Endodermal cell (in vitro differentiated cells): ENCODE data around the gene LARGE1. TPM values are rescaled to one million over a fixed set of nuclear protein-coding genes. Genes with fewer than 3 reads are reported as not detected.

Source experiments
- DNase-seq: peaks from one replicate; pipeline ENCODE4 v3.0.0-alpha.2; 2017
- H3K27ac ChIP-seq: 2 replicates; pipeline ENCODE4 v1.5.1; 2013; ENCODE audit warnings: mild to moderate bottlenecking, low read depth, low read length, moderate library complexity
- H3K27me3 ChIP-seq: 2 replicates; pipeline ENCODE4 v1.6.1; 2013; ENCODE audit warnings: mild to moderate bottlenecking, low read length, moderate library complexity; ENCODE audit not compliant: insufficient read depth, control insufficient read depth, poor library complexity, severe bottlenecking
- H3K36me3 ChIP-seq: 2 replicates; pipeline ENCODE4 v1.7.0; 2013; ENCODE audit warnings: mild to moderate bottlenecking, low read length, moderate library complexity; ENCODE audit not compliant: control insufficient read depth, insufficient read depth
- H3K4me1 ChIP-seq: one replicate; pipeline ENCODE4 v1.7.0; 2013; ENCODE audit warnings: low read length; ENCODE audit not compliant: control insufficient read depth, insufficient read depth
- H3K4me3 ChIP-seq: 2 replicates; pipeline ENCODE4 v1.5.1; 2013; ENCODE audit warnings: mild to moderate bottlenecking, low read length, moderate library complexity
- H3K9ac ChIP-seq: 2 replicates; pipeline ENCODE4 v1.6.1; 2013; ENCODE audit warnings: mild to moderate bottlenecking, low read length, moderate library complexity; ENCODE audit not compliant: poor library complexity, severe bottlenecking; ENCODE audit errors: extremely low read depth
- H3K9me3 ChIP-seq: 2 replicates; pipeline ENCODE4 v1.6.1; 2013; ENCODE audit warnings: mild to moderate bottlenecking, low read length, moderate library complexity; ENCODE audit not compliant: control insufficient read depth
- H3K27ac Mint-ChIP-seq: 2 replicates; pipeline ENCODE4 v1.8.0; 2020; ENCODE audit warnings: mixed read lengths
- H3K27me3 Mint-ChIP-seq: 2 replicates; pipeline ENCODE4 v1.8.0; 2021; ENCODE audit warnings: mild to moderate bottlenecking, mixed read lengths; ENCODE audit not compliant: insufficient read depth
- H3K36me3 Mint-ChIP-seq: 2 replicates; pipeline ENCODE4 v1.8.0; 2020; ENCODE audit warnings: low read depth, mixed read lengths
- H3K4me1 Mint-ChIP-seq: 2 replicates; pipeline ENCODE4 v1.8.0; 2020; ENCODE audit warnings: mixed read lengths
- H3K4me3 Mint-ChIP-seq: 2 replicates; pipeline ENCODE4 v1.8.0; 2020; ENCODE audit warnings: mild to moderate bottlenecking, moderate library complexity, mixed read lengths
- H3K9me3 Mint-ChIP-seq: 2 replicates; pipeline ENCODE4 v1.8.0; 2020; ENCODE audit warnings: mild to moderate bottlenecking, mixed read lengths
- WGBS, 2 experiments: methylation state at CpG; one replicate each; pipeline versions ENCODE4 v1.1.5 to v1.1.7; 2013; ENCODE audit warnings: missing lambda C conversion rate in 2 of 2, mixed read lengths in 1 of 2; ENCODE audit not compliant: insufficient coverage in 1 of 2, insufficient read length in 1 of 2; 5-methylcytosine and 5-hydroxymethylcytosine counted together
- total RNA-seq, 2 donors: library from RNA; stranded (reverse); fragmentation: NEBNext Ultra II Directional in 1 of 2; extraction: Animal tissue kit (Norgen Biotek cat#: 25700) in 1 of 2; gene quantifications; 2 replicates in 1 of 2; 3 replicates in 1 of 2; pipeline ENCODE4 v1.2.1, GENCODE V29; 2021
- TF ChIP-seq, protein P1 (sequence below): fragments of 200-600 bp; sonication (generic); conservative IDR thresholded peaks from 2 replicates; pipeline ENCODE4 v1.5.0; 2021; ENCODE audit warnings: antibody characterized with exemption, mild to moderate bottlenecking

The LARGE1 gene
- total RNA-seq, 2 donors from 2014 or later: 17.5 to 24.3 TPM

DNA sequence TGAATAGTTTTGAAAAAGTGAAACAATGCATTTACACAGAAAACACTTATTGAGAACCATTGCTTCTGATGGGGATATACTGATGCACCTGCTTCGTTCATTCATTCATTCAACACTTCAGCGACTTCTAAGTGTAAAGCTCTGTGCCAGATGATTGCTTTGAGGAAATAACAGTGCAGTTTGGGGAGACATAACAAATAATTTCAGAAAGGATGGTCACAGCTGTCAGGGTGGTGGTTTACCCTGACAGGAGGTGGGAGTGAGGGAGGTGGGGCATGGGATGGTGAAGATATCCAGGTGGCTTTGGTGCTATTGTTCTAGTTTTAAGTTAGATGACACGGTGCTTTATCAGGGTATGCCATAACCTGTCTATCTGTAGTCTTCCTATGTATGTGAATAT lies 344.1 kb downstream of the LARGE1 start:
- Mint-ChIP-seq H3K9me3 (no peaks in the 10 kb centered on the region), H3K4me1 (peaks cover 10% of the 10 kb centered on the region), H3K36me3 (no peaks in the 10 kb centered on the region), H3K27me3 (no peaks in the 10 kb centered on the region), H3K4me3 (no peak overlapping the region), H3K27ac (no peak overlapping the region)
- H3K27ac ChIP-seq: no peak overlapping the region
- WGBS, 2 experiments: 91 to 96% methylated on average over 3 of the region's 3 CpGs
- H3K4me3 ChIP-seq: no peak overlapping the region
- H3K27me3 ChIP-seq: no peaks in the 10 kb centered on the region
- no peaks in the 10 kb centered on the region for H3K36me3 ChIP-seq
- H3K9me3 ChIP-seq: no peaks in the 10 kb centered on the region
- DNase-seq: no peak
- H3K4me1 ChIP-seq: peaks cover 7% of the 10 kb centered on the region
- H3K9ac ChIP-seq: no peak overlapping the region
- TF ChIP-seq, protein P1, sequence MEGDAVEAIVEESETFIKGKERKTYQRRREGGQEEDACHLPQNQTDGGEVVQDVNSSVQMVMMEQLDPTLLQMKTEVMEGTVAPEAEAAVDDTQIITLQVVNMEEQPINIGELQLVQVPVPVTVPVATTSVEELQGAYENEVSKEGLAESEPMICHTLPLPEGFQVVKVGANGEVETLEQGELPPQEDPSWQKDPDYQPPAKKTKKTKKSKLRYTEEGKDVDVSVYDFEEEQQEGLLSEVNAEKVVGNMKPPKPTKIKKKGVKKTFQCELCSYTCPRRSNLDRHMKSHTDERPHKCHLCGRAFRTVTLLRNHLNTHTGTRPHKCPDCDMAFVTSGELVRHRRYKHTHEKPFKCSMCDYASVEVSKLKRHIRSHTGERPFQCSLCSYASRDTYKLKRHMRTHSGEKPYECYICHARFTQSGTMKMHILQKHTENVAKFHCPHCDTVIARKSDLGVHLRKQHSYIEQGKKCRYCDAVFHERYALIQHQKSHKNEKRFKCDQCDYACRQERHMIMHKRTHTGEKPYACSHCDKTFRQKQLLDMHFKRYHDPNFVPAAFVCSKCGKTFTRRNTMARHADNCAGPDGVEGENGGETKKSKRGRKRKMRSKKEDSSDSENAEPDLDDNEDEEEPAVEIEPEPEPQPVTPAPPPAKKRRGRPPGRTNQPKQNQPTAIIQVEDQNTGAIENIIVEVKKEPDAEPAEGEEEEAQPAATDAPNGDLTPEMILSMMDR: no peak

DNA sequence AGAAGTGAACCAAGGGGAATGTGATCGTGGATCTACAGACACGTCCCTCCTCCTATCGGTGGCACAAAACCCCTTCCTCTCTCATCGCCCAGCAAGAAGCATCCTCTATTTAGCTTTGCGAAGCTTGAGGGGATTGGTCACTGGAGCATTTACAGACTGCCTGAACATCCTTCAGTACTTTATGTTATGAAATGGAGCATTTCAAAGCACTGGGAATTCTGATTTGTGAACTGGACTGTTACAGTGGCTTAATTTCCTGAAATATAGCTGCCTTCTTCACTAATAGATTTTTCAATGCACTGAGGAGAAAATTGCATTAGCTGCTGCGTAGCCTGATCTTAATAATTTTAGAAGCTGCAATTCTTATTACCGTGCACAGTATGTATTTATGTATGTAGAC lies 344.5 kb downstream of the LARGE1 start:
- no peak overlapping the region for H3K4me3 ChIP-seq
- Mint-ChIP-seq H3K9me3 (no peaks in the 10 kb centered on the region), H3K27ac (no peak overlapping the region), H3K36me3 (no peaks in the 10 kb centered on the region), H3K4me1 (peaks cover 10% of the 10 kb centered on the region), H3K27me3 (no peaks in the 10 kb centered on the region), H3K4me3 (no peak overlapping the region)
- H3K9ac ChIP-seq: no peak overlapping the region
- H3K9me3 ChIP-seq: no peaks in the 10 kb centered on the region
- H3K27ac ChIP-seq: no peak overlapping the region
- WGBS, 2 experiments: 94 to 95% methylated on average over 5 to 7 of the region's 7 CpGs
- no peak for DNase-seq
- TF ChIP-seq, protein P1: no peak
- no peaks in the 10 kb centered on the region for H3K27me3 ChIP-seq
- H3K4me1 ChIP-seq: peaks cover 7% of the 10 kb centered on the region
- no peaks in the 10 kb centered on the region for H3K36me3 ChIP-seq

DNA sequence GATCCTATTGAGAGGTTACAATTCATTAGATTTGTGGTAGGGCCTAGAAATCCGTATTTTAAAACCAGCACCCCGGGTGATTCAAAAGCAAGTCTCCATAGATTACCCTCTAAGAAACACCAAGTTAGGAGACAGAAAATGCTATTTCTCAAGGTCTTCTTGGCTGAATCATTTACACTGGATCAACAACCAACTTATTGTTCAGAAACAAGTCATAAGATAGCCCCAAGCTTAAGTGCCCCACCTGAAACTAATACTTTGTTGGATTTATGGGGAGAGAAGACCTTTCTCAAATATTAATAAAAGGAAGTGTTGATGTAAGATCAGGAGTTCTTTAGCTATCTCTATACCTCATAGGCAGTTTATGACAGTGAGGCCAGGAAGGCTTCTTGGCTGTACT lies 345.2 kb downstream of the LARGE1 start:
- Mint-ChIP-seq H3K27ac (no peak overlapping the region), H3K9me3 (no peaks in the 10 kb centered on the region), H3K27me3 (no peaks in the 10 kb centered on the region), H3K4me1 (peaks cover 11% of the 10 kb centered on the region), H3K4me3 (no peak overlapping the region), H3K36me3 (no peaks in the 10 kb centered on the region)
- no peak for DNase-seq
- H3K36me3 ChIP-seq: no peaks in the 10 kb centered on the region
- no peak overlapping the region for H3K27ac ChIP-seq
- H3K4me1 ChIP-seq: peaks cover 7% of the 10 kb centered on the region
- no peak overlapping the region for H3K4me3 ChIP-seq
- 86 to 100% methylated on average over 2 of the region's 2 CpGs for WGBS, 2 experiments
- no peak overlapping the region for H3K9ac ChIP-seq
- no peaks in the 10 kb centered on the region for H3K9me3 ChIP-seq
- TF ChIP-seq, protein P1: no peak
- no peaks in the 10 kb centered on the region for H3K27me3 ChIP-seq
